Stimulated activated naive CD4-positive, alpha-beta T cell (primary cell): ENCODE data around the gene GCNA.

ENCODE experiments used
- DNase-seq, 6 experiments: peaks; one replicate each; lab custom pipeline; 2025; lab: John Stamatoyannopoulos, UW

GCNA gene, protein sequence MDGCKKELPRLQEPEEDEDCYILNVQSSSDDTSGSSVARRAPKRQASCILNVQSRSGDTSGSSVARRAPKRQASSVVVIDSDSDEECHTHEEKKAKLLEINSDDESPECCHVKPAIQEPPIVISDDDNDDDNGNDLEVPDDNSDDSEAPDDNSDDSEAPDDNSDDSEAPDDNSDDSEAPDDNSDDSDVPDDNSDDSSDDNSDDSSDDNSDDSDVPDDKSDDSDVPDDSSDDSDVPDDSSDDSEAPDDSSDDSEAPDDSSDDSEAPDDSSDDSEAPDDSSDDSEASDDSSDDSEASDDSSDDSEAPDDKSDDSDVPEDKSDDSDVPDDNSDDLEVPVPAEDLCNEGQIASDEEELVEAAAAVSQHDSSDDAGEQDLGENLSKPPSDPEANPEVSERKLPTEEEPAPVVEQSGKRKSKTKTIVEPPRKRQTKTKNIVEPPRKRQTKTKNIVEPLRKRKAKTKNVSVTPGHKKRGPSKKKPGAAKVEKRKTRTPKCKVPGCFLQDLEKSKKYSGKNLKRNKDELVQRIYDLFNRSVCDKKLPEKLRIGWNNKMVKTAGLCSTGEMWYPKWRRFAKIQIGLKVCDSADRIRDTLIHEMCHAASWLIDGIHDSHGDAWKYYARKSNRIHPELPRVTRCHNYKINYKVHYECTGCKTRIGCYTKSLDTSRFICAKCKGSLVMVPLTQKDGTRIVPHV

GRCh38 chrX:71578253-71579135, at the start of gene GCNA:
TSS of gene GCNA (plus strand) at chrX:71578437. CDS start at chrX:71580822, 2,385 bp downstream.
- DNase-seq = no peak

DNA sequence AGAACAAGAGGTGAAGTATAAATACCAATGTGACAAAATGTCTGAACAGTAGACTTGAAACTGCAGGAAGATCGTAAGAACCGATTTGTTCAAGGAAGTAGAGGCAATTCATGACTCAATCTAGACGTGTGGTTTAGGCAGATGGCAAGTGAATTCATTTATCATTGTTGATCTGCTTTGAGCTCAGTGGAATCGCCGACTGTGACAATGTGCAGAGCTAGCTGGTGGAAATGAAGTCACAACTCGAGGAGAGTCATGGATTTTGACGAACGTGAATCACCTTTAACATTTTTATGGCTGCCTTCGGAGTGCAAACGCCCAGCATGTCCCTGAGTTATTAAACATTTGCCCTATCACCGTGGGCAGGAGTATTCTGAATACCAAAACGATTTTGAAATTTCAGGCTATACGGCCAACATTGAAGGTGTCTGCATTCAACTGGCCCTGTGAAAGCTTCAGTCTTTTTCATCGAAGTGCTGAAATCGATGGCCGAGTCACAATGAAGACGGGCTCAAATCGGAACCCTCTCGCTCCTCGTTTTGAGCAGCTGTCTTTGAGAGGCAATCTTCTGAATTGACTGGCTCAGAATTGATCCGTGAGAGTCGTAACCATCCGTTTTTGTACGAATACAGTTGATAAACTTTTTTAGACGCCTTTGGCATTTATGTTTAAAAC, 46.0 kb upstream of the GCNA start:
- DNase-seq = peak; percentile 25 to 77 (median 66)

GRCh38 chrX:71532753-71533425, 45.3 kb upstream of the GCNA start, which contains the start of gene OGT:
TSS of gene OGT (plus strand) at chrX:71533104. CDS start at chrX:71533300, 196 bp downstream.
- DNase-seq = peak; percentile 79 to 93 (median 91)

- DNase-seq = no peak
Observed at GRCh38 chrX:71533516-71533850, 44.8 kb upstream of the GCNA start.

GRCh38 chrX:71533851-71534561, 44.2 kb upstream of the GCNA start:
- peak; percentile 20 to 77 (median 50) for DNase-seq

- DNase-seq = no peak
Observed at GRCh38 chrX:71534773-71535544, 43.3 kb upstream of the GCNA start.

GRCh38 chrX:71536285-71536684, 42.0 kb upstream of the GCNA start:
- no peak for DNase-seq

GRCh38 chrX:71537743-71538142, 40.5 kb upstream of the GCNA start:
- no peak for DNase-seq

DNA sequence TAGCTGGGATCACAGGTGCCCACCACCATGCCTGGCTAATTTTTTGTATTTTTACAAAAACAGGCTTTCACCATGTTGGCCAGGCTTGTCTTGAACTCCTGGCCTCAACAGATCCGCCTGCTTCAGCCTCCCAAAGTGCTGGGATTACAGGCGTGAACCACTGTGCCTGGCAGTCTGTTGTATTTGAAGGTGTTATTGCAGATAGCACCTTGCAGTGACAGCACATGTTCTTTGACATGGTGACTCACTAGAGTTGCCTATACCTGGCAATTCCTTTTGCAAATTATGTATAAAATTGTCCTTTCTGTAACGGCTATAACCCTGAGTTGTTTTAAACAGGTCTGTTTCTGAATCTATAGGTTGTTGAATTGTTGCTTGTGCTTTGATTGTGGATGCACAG, 37.4 kb upstream of the GCNA start:
- no peak for DNase-seq

GRCh38 chrX:71541210-71542022, 36.8 kb upstream of the GCNA start:
- peak in 1 of 6 experiments; percentile 3 for DNase-seq

DNA sequence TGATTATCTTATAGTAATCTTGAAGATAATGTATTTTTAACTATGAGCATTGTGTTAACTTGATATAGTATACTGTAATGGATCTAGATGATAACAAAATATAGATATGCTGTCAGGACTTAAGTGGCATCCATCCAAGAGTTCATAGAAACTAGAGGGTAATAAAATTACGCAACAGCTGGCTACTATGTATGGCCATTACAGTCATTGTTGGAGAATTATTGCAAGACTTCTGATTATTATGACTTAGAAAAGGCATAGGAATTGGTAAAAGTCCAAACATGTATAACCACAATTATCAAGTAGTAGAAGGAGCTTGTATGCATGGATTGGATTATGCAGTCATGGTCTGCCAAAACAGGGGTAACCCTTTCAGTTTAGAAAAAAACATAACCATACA, 35.8 kb upstream of the GCNA start:
- DNase-seq = no peak

- no peak for DNase-seq
Observed at GRCh38 chrX:71542825-71543224, 35.4 kb upstream of the GCNA start.

DNA sequence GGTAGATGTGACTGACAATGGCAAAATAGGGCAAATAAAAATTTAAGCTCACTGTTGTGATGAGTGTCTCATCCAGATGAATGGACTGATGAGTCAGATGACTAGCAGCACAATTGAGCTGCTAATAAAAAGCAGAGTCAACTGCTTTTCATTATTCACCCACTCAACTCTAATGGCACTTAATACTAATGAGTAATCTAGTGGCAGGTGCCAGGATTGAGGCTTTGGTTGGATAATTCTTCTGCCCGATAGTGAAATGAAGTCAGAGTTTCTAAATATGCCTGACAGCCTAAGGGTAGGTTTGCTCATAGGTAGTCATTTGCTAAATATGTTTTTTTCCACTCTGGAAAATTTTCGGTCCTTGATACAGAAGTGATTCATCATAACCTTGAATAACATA, 34.9 kb upstream of the GCNA start:
- DNase-seq = no peak

DNA sequence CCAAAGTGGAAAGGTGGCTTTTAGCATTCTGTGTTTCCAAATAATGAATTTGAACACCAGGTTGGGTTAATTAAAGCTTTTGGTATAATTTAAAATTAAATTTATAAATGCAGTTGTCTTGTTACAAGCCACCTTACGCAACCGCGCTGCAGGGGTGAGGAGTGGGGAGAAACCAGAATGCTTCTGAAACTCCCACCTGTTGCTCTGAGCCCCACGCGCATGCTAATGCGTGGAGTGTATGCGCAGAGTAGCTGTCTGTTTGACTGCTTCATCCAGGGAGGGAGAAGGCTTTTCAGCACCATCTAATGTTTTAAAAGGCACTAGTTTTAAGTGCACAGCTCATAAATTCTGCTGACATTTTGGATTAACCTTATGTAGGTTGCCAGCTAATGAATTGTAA, 32.9 kb upstream of the GCNA start:
- no peak for DNase-seq

DNA sequence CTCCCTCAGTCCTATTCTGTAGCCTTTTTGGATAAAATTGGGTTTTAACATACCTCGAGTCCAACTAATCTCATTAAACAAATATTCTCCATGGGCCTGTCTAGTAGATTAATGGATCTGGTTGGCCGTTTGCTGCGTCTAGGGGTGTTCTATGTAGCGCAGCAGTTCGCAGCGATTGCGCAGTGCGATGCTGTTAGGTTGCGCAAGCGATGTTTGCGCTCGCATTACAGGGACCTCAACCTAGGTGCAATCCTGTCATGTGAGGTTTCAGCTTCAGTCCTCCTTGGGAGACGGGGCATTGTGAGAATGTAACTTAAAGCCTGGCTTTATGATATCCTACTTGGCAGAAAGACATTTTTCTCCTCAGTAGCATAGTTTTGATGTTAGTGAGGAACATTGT, 31.4 kb upstream of the GCNA start:
- no peak for DNase-seq

DNA sequence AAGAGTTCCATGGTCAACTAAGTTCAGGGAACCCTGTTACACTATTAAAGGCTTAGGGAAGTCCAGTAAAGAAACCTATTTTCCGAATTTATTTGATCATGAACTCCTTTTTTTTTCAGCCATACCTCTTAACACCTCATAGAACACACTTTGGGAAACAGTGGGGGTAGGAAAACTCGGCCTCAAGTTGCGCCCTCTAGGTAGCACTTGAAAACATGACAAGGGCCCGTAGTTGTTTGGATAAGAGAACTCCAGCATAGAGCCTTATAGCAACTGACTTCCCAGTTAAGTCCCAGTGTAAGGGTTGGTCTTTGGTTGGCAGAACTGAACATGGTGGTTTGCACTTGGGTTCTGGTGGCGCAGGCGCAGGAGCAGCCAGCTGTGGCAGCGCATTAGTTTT, 30.9 kb upstream of the GCNA start:
- DNase-seq = no peak

GRCh38 chrX:71549986-71550385, 28.3 kb upstream of the GCNA start:
- no peak for DNase-seq

DNA sequence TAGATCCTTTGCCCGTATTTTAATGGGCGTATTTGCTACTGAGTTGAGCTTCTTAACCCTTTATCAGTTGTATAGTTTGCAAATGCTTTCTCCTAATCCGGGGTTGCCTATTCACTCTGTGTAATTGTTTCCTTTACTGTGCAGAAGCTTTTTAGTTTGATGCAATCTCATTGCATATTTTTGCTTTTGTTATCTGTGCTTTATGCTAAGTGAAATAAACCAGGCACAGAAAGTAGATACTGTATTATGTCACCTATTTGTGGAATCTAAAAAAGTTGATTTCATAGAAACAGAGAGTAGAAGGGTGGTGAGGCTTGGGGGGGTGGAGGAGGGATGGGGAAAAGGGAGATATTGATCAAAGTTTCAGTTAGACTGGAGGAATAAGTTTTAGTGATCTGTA, 27.7 kb upstream of the GCNA start:
- DNase-seq = no peak

DNA sequence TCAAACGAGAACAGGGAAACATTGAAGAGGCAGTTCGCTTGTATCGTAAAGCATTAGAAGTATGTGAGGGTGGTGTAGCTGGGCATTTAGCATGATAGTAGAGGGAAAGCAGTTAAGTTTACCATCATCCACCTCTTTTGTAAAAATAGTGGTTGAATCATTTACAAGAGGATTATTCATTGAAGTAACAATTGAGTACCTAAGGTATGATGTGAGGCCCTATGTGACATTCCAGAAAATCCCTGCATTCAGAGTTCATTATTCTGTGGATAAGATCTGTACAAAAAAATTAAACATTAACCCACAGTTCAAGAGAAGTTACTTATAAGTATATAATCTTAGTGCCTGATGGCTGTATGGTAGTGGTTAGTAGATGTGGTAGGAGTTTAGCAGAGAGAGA, 22.2 kb upstream of the GCNA start:
- no peak for DNase-seq
